ENCODE measurements around the gene METTL17.

GRCh38 chr14:20998674-20999366, 9.0 kb downstream of the METTL17 start, which contains the start of gene SLC39A2:
- TF ChIP-seq CTCF (IDR thresholded peaks at IDR 0.05) = no peak
- TF ChIP-seq POLR2AphosphoS5 (IDR thresholded peaks at IDR 0.05; ENCODE audit: low read depth, low read length) = no peak
- no peak for TF ChIP-seq SIN3A (IDR thresholded peaks at IDR 0.05; ENCODE audit: borderline replicate concordance, insufficient read depth, low read depth, low read length)
- no peak for TF ChIP-seq TCF7L2 (IDR thresholded peaks at IDR 0.05; ENCODE audit: low read depth, low read length)
- no peak for TF ChIP-seq REST (IDR thresholded peaks at IDR 0.05; ENCODE audit: insufficient read depth in 1 of 2, low read depth in 2 of 2, low read length in 1 of 2)

Measured in Panc1 (cell line).